ENCODE data around the gene GPN1.
"Not testable (repeated sequence)": the region's sequence is repeated elsewhere in the genome, so short reads cannot be mapped to it uniquely, and the experiment has no call there.

Gene GPN1

GRCh38 chr2:27628767-27629709, at the start of gene GPN1, which contains the start of gene CCDC121:
Gene GPN1, plus strand, starts transcription at chr2:27629050. Its CDS starts 9 bp downstream, at chr2:27629059.
Gene CCDC121, minus strand, starts transcription at chr2:27629012. Its CDS starts 1,213 bp downstream, at chr2:27627799.
- peak; percentile 93 to 94 (median 93) for DNase-seq (ENCODE audit: low read depth in 2 of 3, low spot score in 1 of 3)

DNA sequence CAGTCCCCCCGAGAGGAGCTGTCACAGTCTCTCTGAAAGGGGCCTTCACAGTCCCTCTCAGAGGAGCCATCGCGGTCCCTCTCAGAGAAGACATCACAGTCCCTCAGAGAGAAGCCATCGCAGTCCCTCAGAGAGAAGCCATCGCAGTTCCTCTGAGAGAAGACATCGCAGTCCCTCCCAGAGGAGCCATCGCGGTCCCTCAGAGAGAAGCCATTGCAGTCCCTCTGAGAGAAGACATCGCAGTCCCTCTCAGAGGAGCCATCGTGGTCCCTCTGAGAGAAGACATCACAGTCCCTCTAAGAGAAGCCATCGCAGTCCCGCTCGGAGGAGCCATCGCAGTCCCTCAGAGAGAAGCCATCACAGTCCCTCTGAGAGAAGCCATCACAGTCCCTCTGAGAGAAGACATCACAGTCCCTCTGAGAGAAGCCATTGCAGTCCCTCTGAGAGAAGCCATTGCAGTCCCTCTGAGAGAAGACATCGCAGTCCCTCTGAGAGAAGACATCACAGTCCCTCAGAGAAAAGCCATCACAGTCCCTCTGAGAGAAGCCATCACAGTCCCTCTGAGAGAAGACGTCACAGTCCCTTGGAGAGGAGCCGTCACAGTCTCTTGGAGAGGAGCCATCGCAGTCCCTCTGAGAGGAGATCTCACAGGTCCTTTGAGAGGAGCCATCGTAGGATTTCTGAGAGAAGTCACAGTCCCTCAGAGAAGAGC, 47.3 kb upstream of the GPN1 start:
- DNase-seq (ENCODE audit: low read depth in 2 of 3, low spot score in 1 of 3), result no peak

DNA sequence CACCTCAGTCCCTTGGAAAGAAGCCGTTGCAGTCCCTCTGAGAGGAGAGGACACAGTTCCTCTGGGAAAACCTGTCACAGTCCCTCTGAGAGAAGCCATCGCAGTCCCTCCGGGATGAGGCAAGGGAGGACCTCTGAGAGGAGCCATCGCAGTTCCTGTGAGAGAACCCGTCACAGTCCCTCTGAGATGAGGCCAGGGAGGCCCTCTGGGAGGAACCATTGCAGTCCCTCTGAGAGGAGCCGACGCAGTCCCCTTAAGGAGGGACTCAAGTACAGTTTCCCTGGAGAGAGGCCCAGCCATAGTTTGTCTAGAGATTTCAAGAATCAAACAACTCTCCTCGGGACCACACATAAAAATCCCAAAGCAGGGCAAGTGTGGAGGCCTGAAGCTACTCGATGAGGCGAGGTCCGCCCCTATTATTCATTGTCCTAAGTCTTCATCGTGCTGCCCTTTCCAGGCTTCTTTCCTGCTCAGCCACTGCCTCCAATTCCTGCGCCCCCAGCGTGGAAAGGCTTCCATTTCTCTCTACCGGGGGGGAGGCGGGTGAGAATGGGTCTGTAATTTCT, 46.6 kb upstream of the GPN1 start:
- DNase-seq (ENCODE audit: low read depth in 2 of 3, low spot score in 1 of 3), result no peak

GRCh38 chr2:27582695-27583389, 46.0 kb upstream of the GPN1 start, which contains the start of gene ZNF512:
Gene ZNF512, plus strand, starts transcription at chr2:27583042. Its CDS starts 71 bp downstream, at chr2:27583113.
- DNase-seq (ENCODE audit: low read depth in 2 of 3, low spot score in 1 of 3), result peak; percentile 71 to 83 (median 79)

DNA sequence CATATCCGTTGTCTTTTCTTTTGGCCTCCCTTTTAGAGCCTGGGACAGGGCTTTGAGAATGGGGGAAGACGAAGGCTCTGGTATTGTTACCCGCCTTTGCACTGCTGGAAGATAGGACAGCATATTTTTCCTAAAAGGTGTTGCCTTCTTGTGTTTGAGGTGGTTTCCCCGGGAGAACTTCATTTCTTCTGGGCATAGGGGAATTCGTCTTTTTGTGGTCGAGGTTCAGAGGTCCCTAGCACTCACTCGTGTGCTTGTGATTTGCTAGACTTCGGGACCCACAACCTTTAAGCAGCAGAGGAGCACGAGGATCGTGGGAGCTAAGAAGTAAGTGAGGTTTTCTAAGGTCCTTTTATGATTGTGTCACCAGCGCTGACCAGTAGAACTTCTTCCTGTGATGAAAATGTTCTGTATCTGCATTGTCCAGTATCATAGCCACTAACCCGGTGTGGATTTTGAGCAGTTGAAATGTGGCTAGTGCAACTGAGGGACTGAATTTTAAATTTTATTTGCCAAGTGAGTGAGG, 45.4 kb upstream of the GPN1 start:
- no peak for DNase-seq (ENCODE audit: low read depth in 2 of 3, low spot score in 1 of 3)

GRCh38 chr2:27584597-27584996, 44.3 kb upstream of the GPN1 start:
- DNase-seq (ENCODE audit: low read depth in 2 of 3, low spot score in 1 of 3), result no peak

- DNase-seq (ENCODE audit: low read depth in 2 of 3, low spot score in 1 of 3), result no peak
Observed at GRCh38 chr2:27587025-27587424, 41.8 kb upstream of the GPN1 start.

GRCh38 chr2:27588308-27588707, 40.5 kb upstream of the GPN1 start:
- no peak for DNase-seq (ENCODE audit: low read depth in 2 of 3, low spot score in 1 of 3)

DNA sequence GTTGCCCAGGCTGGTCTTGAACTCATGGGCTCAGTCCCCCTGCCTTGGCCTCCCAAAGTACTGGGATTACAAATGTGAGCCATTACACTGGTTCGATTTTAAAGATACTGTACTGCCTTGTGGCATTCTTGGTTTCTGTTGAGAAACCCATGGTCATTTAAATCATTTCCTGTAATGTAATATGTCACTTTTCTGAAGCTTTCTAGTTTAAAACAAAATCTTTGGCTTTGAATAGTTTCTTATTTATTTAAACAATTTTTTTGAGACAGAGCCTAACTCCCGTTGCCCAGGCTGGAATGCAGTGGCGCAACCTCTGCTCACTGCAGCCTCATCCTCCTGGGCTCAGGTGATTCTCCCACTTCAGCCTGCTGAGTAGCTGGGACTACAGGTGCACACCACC, 37.1 kb upstream of the GPN1 start:
- DNase-seq (ENCODE audit: low read depth in 2 of 3, low spot score in 1 of 3), result no peak

DNA sequence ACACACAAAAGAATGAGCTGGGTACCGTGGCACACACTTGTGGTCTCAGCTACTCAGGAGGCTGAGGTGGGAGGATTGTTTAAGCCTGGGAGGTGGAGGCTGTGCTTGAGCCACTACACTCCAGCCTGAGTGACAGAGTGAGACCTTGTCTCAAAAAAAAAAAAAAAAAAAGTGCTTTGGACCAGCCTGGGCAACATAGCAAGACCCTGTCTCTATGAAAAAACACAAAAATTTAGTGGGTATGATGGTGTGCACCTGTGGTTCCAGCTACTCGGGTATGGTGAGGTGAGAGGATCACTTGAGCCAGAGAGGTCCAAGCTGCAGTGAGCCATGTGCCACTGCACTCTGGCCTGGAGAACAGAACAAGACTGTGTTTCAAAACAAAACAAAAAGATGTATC, 35.6 kb upstream of the GPN1 start:
- no peak for DNase-seq (ENCODE audit: low read depth in 2 of 3, low spot score in 1 of 3)

GRCh38 chr2:27594020-27594703, 34.7 kb upstream of the GPN1 start:
- DNase-seq (ENCODE audit: low read depth in 2 of 3, low spot score in 1 of 3), result not testable (repeated sequence)

DNA sequence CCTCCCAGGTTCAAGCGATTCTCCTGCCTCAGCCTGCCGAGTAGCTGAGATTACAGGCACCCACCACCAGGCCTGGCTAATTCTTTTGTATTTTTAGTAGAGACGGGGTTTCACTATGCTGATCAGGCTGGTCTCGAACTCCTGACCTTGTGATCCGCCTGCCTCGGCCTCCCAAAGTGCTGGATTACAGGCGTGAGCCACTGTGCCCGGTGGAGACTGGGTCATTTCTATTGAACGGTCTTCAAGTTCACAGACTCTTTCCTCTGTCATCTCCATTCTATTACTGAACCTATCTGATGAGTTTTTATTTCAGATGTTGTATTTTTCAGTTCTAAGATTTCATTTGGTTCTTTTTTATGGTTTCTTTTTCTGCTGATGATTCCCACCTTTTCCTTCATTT, 33.4 kb upstream of the GPN1 start:
- DNase-seq (ENCODE audit: low read depth in 2 of 3, low spot score in 1 of 3), result not testable (repeated sequence)

DNA sequence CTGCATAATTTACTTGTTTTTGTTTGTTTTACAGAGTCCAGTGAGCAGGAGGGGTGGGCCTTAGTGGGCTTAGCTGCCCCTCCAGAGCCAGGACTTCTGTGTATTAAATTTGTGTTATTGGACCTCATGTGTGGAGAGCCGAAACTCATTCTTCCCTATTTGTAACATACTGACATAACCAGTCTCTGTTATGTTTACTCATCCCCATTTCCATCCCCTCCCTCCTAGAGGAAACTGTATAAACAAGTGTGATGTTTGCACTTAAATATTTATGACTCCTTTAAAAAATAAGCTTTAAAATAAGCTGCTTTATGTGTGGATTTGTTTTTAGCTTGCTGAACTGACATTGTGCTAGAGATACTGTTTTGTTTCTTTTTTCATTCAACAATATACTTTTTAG, 32.2 kb upstream of the GPN1 start:
- DNase-seq (ENCODE audit: low read depth in 2 of 3, low spot score in 1 of 3), result no peak

GRCh38 chr2:27606611-27607010, 22.2 kb upstream of the GPN1 start:
- no peak for DNase-seq (ENCODE audit: low read depth in 2 of 3, low spot score in 1 of 3)

- no peak for DNase-seq (ENCODE audit: low read depth in 2 of 3, low spot score in 1 of 3)
Observed at GRCh38 chr2:27613985-27614384, 14.9 kb upstream of the GPN1 start.

GRCh38 chr2:27615316-27615715, 13.5 kb upstream of the GPN1 start:
- no peak for DNase-seq (ENCODE audit: low read depth in 2 of 3, low spot score in 1 of 3)

- no peak for DNase-seq (ENCODE audit: low read depth in 2 of 3, low spot score in 1 of 3)
Observed at GRCh38 chr2:27621524-27621923, 7.3 kb upstream of the GPN1 start.

- DNase-seq (ENCODE audit: low read depth in 2 of 3, low spot score in 1 of 3), result no peak
Observed at GRCh38 chr2:27622921-27623384, 5.9 kb upstream of the GPN1 start.

- no peak for DNase-seq (ENCODE audit: low read depth in 2 of 3, low spot score in 1 of 3)
Observed at GRCh38 chr2:27624943-27625342, 3.9 kb upstream of the GPN1 start.

DNA sequence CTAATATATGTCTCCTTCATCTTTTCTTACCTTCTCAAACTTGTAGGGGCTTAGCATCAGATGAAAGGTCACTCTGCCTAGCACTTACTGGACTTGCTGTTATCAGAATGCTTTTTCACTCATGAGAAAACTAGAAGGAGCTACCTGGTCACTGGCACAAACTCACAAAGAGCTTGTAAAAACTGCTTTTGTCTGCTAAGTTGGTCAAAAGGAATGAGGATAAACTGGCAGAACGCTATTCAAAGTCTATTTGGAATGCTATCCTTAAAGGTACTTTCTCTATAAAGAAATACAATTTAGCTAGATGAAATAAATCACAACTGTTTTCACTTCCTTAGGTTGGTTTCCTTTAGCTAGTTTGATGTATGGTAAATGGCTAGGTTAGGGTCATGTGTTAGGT, 2.5 kb upstream of the GPN1 start:
- DNase-seq (ENCODE audit: low read depth in 2 of 3, low spot score in 1 of 3), result not testable (repeated sequence)
